ENCODE data around the gene PCSK2. TPM values are rescaled to one million over a fixed set of nuclear protein-coding genes. Genes with fewer than 3 reads are reported as not detected.

PCSK2 gene, protein sequence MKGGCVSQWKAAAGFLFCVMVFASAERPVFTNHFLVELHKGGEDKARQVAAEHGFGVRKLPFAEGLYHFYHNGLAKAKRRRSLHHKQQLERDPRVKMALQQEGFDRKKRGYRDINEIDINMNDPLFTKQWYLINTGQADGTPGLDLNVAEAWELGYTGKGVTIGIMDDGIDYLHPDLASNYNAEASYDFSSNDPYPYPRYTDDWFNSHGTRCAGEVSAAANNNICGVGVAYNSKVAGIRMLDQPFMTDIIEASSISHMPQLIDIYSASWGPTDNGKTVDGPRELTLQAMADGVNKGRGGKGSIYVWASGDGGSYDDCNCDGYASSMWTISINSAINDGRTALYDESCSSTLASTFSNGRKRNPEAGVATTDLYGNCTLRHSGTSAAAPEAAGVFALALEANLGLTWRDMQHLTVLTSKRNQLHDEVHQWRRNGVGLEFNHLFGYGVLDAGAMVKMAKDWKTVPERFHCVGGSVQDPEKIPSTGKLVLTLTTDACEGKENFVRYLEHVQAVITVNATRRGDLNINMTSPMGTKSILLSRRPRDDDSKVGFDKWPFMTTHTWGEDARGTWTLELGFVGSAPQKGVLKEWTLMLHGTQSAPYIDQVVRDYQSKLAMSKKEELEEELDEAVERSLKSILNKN
- not detected in 2 replicates for total RNA-seq (2021)
- Bru-seq, nascent RNA = not detected
- BruChase-seq, experiment 1, labeled RNA remaining after a 2-hour chase = not detected
- not detected for BruChase-seq, experiment 2, labeled RNA remaining after a 6-hour chase
- long read RNA-seq = 0 reads

- TF ChIP-seq, protein P1, sequence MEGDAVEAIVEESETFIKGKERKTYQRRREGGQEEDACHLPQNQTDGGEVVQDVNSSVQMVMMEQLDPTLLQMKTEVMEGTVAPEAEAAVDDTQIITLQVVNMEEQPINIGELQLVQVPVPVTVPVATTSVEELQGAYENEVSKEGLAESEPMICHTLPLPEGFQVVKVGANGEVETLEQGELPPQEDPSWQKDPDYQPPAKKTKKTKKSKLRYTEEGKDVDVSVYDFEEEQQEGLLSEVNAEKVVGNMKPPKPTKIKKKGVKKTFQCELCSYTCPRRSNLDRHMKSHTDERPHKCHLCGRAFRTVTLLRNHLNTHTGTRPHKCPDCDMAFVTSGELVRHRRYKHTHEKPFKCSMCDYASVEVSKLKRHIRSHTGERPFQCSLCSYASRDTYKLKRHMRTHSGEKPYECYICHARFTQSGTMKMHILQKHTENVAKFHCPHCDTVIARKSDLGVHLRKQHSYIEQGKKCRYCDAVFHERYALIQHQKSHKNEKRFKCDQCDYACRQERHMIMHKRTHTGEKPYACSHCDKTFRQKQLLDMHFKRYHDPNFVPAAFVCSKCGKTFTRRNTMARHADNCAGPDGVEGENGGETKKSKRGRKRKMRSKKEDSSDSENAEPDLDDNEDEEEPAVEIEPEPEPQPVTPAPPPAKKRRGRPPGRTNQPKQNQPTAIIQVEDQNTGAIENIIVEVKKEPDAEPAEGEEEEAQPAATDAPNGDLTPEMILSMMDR (conservative IDR thresholded peaks at IDR 0.05) = no peak
- no peak for TF ChIP-seq EZH2 (IDR thresholded peaks at IDR 0.05; ENCODE audit: low read depth)
- intact Hi-C loops (cut with micrococcal nuclease; ENCODE audit: unreplicated experiment) = no loop called here
- CTCF ChIA-PET = no interaction called here
- H2AFZ ChIP-seq = no peak within 1 kb of the TSS
- no peak for DNase-seq
- POLR2A ChIA-PET (ENCODE audit: unreplicated experiment) = no interaction called here
- H3K27ac ChIP-seq = no peak within 1 kb of the TSS
- H3F3A ChIP-seq (ENCODE audit: insufficient read depth, low read depth) = no peaks in the 10 kb centered on the region
- no peak within 1 kb of the TSS for H3K4me2 ChIP-seq
- no peaks in the 10 kb centered on the region for H3K9me3 ChIP-seq (ENCODE audit: insufficient read depth, low read depth)
- no peaks in the 10 kb centered on the region for H3K79me2 ChIP-seq (ENCODE audit: low read depth)
- H3K4me1 ChIP-seq (replicated peaks; ENCODE audit: insufficient read depth) = no peaks in the 10 kb centered on the region
- H3K27me3 ChIP-seq (ENCODE audit: insufficient read depth, low read depth) = peaks cover 47% of the 10 kb centered on the region
- no peaks in the 10 kb centered on the region for H3K9me2 ChIP-seq (ENCODE audit: insufficient read depth)
- H3K36me3 ChIP-seq (ENCODE audit: low read depth) = no peaks in the 10 kb centered on the region
- H4K20me1 ChIP-seq (ENCODE audit: insufficient read depth) = no peaks in the 10 kb centered on the region
- no TSS peak for BruUV-seq (replicated peaks)
- no peak within 1 kb of the TSS for H3K4me3 ChIP-seq
Measured at GRCh38 chr20:17226410-17227218, at the start of gene PCSK2. Gene PCSK2 (plus strand): TSS chr20:17227040. CDS start chr20:17227306, 266 bp downstream.

- H3K9me3 ChIP-seq (ENCODE audit: insufficient read depth, low read depth) = no peaks in the 10 kb centered on the region
- H3K79me2 ChIP-seq (ENCODE audit: low read depth) = no peaks in the 10 kb centered on the region
- BruUV-seq (replicated peaks) = no TSS peak
- intact Hi-C loops (cut with micrococcal nuclease; ENCODE audit: unreplicated experiment) = no loop called here
- no peaks in the 10 kb centered on the region for H3K9me2 ChIP-seq (ENCODE audit: insufficient read depth)
- POLR2A ChIA-PET (ENCODE audit: unreplicated experiment) = no interaction called here
- no peaks in the 10 kb centered on the region for H3F3A ChIP-seq (ENCODE audit: insufficient read depth, low read depth)
- CTCF ChIA-PET = no interaction called here
- no peak for TF ChIP-seq EZH2 (IDR thresholded peaks at IDR 0.05; ENCODE audit: low read depth)
- TF ChIP-seq, protein P1 (conservative IDR thresholded peaks at IDR 0.05) = no peak
- DNase-seq = no peak
- H3K4me3 ChIP-seq = no peak overlapping the region
- no peaks in the 10 kb centered on the region for H4K20me1 ChIP-seq (ENCODE audit: insufficient read depth)
- no peaks in the 10 kb centered on the region for H3K36me3 ChIP-seq (ENCODE audit: low read depth)
- no peaks in the 10 kb centered on the region for H3K4me1 ChIP-seq (replicated peaks; ENCODE audit: insufficient read depth)
- H3K4me2 ChIP-seq = no peak overlapping the region
- no peak overlapping the region for H2AFZ ChIP-seq
- H3K27ac ChIP-seq = no peak overlapping the region
- H3K27me3 ChIP-seq (ENCODE audit: insufficient read depth, low read depth) = no peaks in the 10 kb centered on the region
Measured at GRCh38 chr20:17177341-17177740, 49.5 kb upstream of the PCSK2 start.

DNA sequence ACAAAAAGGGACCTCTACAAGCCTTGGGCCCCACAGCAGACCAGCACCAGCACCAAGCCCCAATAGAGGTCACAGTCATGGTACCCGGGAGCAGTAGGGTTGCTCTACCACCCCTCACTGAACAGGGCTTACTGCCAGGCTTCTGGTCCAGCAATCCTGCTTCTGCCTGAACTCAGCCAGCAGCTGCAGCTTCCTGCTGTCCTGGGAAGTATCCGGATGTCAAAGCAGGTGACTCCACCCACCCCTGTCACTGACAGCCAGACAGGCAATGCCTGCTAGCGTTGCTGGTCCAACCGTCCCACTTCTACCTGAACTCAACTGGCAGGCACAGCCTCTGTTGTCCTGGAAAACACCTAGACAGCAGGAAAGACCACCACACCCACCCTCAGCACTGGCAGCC is 47.0 kb upstream of the PCSK2 start:
- no TSS peak for BruUV-seq (replicated peaks)
- intact Hi-C loops (cut with micrococcal nuclease; ENCODE audit: unreplicated experiment) = no loop called here
- CTCF ChIA-PET = no interaction called here

More for the DNA sequence above, 47.0 kb upstream of the PCSK2 start:
- TF ChIP-seq EZH2 (IDR thresholded peaks at IDR 0.05; ENCODE audit: low read depth) = no peak
- TF ChIP-seq, protein P1 (conservative IDR thresholded peaks at IDR 0.05) = no peak
- no peaks in the 10 kb centered on the region for H3K9me3 ChIP-seq (ENCODE audit: insufficient read depth, low read depth)
- no peaks in the 10 kb centered on the region for H4K20me1 ChIP-seq (ENCODE audit: insufficient read depth)
- no peaks in the 10 kb centered on the region for H3K36me3 ChIP-seq (ENCODE audit: low read depth)
- no peaks in the 10 kb centered on the region for H3F3A ChIP-seq (ENCODE audit: insufficient read depth, low read depth)
- POLR2A ChIA-PET (ENCODE audit: unreplicated experiment) = no interaction called here
- H2AFZ ChIP-seq = no peak overlapping the region
- no peaks in the 10 kb centered on the region for H3K27me3 ChIP-seq (ENCODE audit: insufficient read depth, low read depth)
- no peak overlapping the region for H3K4me2 ChIP-seq
- no peak overlapping the region for H3K27ac ChIP-seq
- H3K9me2 ChIP-seq (ENCODE audit: insufficient read depth) = no peaks in the 10 kb centered on the region
- H3K79me2 ChIP-seq (ENCODE audit: low read depth) = no peaks in the 10 kb centered on the region
- no peak for DNase-seq
- H3K4me1 ChIP-seq (replicated peaks; ENCODE audit: insufficient read depth) = no peaks in the 10 kb centered on the region
- no peak overlapping the region for H3K4me3 ChIP-seq

Measured in PC-9 (cell line).